Measurements from ENCODE around the gene PDE11A.
A peak's percentile ranks its signal among the peaks of the same experiment; 100 is the strongest.

PDE11A gene

GRCh38 chr2:177726931-177727348 lies 345.6 kb downstream of the PDE11A start:
- no peak for DNase-seq (ENCODE audit: low read depth in 3 of 3)

- DNase-seq (ENCODE audit: low read depth in 3 of 3): peak; percentile 8 to 34 (median 13)
Measured at GRCh38 chr2:177724398-177725287, 347.9 kb downstream of the PDE11A start.

GRCh38 chr2:177723235-177723634 lies 349.3 kb downstream of the PDE11A start:
- no peak for DNase-seq (ENCODE audit: low read depth in 3 of 3)

- DNase-seq (ENCODE audit: low read depth in 3 of 3): no peak
Measured at GRCh38 chr2:177721818-177722567, 350.6 kb downstream of the PDE11A start.

- DNase-seq (ENCODE audit: low read depth in 3 of 3): no peak
Measured at GRCh38 chr2:177721087-177721486, 351.5 kb downstream of the PDE11A start.

DNA sequence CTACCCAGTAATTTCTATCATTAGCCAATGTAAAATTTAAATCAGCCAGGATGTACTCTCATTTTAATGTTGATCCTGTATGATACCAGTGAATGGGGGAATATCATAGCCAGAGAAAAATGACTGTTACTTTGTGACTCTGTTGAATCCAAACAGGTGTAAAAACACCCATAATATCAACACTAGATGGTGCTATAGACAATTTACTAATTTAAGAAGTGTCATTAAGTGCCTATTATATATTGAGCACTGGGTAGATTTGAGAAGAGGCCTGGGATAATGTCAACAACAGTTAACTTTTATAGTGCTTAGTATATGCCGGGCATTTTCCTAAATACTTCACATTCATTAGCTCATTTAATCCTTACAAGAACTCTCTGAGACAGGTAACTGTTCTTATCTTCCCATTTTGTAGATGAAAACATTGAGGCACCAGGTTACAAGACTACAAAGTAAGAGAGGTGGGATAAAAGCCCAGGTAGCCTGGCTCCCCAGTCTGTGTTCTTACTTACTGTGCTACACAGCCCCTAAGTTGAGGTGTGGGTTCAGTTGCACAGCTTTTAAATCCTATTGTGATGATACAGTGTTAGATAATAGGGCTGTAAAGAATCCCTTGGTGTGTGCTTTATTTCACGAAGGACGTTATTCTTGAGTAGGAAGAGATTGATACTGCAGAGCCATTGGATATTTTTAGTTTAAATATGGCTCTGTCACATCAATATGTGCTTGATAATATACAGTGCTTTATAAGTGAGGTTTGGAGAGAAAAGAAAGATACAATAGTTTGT lies 354.6 kb downstream of the PDE11A start:
- no peak for DNase-seq (ENCODE audit: low read depth in 3 of 3)

GRCh38 chr2:177716484-177716883 lies 356.1 kb downstream of the PDE11A start:
- no peak for DNase-seq (ENCODE audit: low read depth in 3 of 3)

- DNase-seq (ENCODE audit: low read depth in 3 of 3): no peak
Measured at GRCh38 chr2:177715771-177716170, 356.8 kb downstream of the PDE11A start.

DNA sequence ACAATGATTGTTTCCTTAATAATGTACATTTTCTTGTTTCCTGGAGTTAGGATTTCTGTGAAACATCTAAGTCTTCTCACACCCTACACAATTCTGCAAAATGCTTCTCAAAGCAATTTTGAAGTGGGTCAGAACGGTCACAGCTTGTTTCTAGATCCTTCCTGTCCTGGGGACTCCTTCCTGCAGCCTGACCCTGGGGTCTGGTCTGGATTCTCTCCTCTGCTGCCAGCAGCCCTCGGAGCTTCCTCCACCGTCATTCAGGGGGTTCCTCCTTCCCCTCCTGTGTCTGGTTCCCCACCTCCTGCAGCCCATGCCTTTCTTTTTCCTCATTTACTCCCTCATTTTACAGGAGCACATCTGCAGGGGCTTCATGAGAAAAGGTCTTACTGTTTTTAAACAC lies 357.9 kb downstream of the PDE11A start:
- no peak for DNase-seq (ENCODE audit: low read depth in 3 of 3)

GRCh38 chr2:177712462-177712861 lies 360.1 kb downstream of the PDE11A start:
- DNase-seq (ENCODE audit: low read depth in 3 of 3): no peak

DNA sequence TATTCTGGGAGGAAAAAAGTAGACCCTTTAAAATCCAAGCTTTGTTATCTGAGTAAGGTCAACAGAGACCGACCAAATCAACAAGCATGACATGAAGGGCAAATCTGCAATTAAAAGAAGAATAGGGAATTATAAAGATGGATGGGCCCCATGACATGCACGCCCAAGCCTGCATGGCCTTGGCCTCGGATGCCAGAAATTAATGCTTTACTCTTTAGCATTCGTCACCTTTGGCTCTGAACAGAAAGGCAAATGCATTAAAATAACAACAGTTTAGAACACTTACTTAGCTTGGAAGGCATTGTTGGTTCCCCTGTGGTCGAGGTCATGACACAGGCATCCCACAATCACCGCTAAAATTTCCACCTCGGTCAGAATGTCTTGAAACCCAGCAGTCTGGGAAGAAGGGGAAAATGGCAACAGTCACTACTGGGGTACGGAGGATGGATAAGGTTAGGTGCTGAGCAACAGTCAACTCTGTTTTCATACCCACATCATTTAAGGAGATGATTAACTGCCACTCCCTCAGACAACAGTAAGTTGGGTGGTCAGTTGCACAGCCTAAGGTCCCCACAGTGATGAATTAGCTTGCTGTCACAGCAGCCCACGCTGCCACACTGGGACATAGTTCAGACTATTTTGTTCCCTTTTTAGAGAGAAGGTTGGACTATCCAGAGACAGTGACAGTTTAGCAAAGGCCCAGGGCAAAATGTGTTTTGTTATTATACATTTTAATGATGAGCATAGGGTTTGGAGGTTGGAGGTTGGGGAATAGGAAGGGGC lies 360.9 kb downstream of the PDE11A start:
- DNase-seq (ENCODE audit: low read depth in 3 of 3): no peak

DNA sequence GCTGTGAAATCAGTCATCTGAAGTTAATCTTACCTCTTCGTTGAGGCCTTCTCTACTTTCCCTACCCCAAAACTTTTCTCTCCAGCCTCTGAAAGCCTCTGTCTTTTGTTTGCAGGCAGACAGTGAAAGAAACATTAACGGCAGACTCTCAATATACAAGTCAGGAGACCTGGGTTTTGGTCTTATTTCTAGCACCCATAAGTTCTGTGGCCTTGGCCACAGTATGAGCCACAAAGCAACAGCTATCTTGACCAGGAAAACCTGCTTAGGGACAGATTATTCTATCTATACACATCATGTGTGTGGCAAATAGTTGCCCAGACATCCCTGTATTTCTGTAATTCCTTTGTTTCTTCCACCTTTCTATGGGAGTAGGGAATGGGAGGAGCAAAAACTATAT lies 361.7 kb downstream of the PDE11A start:
- no peak for DNase-seq (ENCODE audit: low read depth in 3 of 3)

DNA sequence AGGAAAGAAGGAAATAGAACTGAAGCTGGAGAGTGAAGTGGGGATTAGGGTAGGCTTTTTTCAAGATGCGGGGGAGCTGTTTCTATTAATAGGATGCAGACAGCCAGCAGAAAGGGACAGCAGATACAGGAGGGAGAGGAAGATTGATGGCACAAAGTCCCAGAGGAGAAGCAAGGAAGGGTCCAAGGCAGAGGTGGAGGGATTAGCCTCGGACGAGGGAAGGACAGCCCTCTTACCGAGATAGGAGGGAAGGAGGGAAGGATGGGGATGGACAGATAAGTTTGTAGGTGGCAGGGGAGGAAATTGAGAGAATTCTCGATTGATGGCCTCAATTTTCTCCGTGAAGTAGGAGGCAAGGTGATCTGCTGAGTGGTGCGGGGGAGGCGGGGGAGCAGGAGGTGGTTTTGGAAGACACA lies 362.6 kb downstream of the PDE11A start:
- no peak for DNase-seq (ENCODE audit: low read depth in 3 of 3)

DNA sequence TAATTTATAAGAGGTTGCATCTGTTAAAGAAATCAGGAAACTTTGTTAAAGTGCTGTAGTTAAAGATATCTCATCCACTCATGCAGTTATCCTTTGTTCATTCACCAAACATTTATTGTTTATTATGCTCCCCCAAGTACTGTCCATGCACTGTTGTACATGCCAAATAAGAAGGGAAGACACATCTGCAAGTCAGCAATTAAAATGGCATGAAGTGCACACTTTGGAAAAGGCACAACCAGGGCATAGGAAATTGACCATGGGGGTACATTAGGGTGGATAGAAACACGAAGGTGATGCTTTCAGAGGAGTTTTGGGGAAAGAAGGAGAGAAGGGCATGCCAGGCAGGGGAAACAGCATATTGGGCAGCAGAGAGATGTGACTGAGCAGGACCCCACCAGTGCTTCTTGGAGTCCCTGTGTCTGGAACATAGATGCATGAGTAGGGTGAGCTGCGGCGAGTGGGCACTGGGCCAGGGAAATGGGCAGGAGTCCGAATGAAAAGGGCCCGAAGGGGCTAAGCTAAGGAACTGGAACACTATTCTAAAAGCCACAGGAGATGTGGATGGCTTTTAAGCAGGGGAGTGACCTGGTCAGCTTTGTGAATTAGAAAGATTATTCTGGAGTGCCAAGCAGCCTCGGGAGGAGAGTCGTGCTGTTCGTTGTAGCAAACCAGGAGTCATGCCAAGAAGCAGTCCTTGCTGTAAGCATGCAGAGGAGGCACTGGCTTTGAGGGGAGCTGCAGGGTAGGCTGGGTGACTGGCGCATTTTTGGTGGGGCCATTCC lies 363.7 kb downstream of the PDE11A start:
- no peak for DNase-seq (ENCODE audit: low read depth in 3 of 3)

DNA sequence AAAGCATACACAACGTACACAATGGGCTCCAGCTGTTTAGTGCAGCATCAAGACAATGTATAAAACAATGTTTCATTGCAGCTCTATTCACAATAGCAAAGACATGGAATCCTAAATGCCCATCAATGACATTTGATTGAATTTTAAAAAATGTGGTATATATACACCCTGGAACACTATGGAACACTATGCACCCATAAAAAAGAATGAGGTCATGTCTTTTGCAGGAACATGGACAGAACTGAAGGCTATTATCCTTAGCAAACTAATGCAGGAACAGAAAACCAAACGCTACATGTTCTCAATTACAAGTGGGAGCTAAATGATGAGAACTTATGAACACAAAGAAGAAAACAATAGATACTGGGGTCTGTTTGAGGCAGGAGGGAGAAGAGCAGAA lies 364.5 kb downstream of the PDE11A start:
- no peak for DNase-seq (ENCODE audit: low read depth in 3 of 3)

- no peak for DNase-seq (ENCODE audit: low read depth in 3 of 3)
Measured at GRCh38 chr2:177705511-177706173, 366.9 kb downstream of the PDE11A start.

GRCh38 chr2:177703159-177703558 lies 369.4 kb downstream of the PDE11A start:
- no peak for DNase-seq (ENCODE audit: low read depth in 3 of 3)

GRCh38 chr2:177698281-177698680 lies 374.3 kb downstream of the PDE11A start:
- DNase-seq (ENCODE audit: low read depth in 3 of 3): no peak

DNA sequence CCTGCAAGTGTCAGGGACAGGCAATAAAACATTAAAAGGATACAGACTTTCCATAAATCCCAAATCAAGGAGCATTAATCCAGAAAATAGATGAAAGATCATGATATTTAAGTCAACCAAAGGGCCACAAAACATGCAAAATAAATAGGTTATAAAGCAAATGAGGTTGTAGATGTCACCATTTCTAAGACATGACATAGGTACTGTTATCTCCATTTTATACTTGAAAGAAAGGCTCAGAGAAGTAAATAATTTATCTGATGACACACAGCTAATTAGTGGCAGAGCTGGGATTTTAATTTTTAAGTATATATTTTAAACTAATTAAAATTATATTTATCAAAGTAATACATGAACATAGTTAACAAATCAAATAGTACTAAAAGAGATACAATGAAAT lies 378.2 kb downstream of the PDE11A start:
- DNase-seq (ENCODE audit: low read depth in 3 of 3): no peak
